Stimulated activated CD8-positive, alpha-beta memory T cell treated with anti-CD3 and anti-CD28 coated beads, Interleukin-12 subunit alpha, Interleukin-12 subunit beta, amount 100 ng/mL, for 1 hour (primary cell): ENCODE results near the gene GRSF1.
"Not testable (repeated sequence)": the region's sequence is repeated elsewhere in the genome, so short reads cannot be mapped to it uniquely, and the experiment has no call there.

Experiments
- DNase-seq: peaks from one replicate; pipeline ENCODE4 v3.0.0-alpha.2; 2020; ENCODE audit warnings: low read depth

GRSF1 gene, protein sequence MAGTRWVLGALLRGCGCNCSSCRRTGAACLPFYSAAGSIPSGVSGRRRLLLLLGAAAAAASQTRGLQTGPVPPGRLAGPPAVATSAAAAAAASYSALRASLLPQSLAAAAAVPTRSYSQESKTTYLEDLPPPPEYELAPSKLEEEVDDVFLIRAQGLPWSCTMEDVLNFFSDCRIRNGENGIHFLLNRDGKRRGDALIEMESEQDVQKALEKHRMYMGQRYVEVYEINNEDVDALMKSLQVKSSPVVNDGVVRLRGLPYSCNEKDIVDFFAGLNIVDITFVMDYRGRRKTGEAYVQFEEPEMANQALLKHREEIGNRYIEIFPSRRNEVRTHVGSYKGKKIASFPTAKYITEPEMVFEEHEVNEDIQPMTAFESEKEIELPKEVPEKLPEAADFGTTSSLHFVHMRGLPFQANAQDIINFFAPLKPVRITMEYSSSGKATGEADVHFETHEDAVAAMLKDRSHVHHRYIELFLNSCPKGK

GRCh38 chr4:70839589-70840093, at the start of gene GRSF1:
Gene GRSF1 (minus strand): TSS chr4:70839890. CDS start chr4:70839827, 63 bp downstream.
- DNase-seq = peak; percentile 89

DNA sequence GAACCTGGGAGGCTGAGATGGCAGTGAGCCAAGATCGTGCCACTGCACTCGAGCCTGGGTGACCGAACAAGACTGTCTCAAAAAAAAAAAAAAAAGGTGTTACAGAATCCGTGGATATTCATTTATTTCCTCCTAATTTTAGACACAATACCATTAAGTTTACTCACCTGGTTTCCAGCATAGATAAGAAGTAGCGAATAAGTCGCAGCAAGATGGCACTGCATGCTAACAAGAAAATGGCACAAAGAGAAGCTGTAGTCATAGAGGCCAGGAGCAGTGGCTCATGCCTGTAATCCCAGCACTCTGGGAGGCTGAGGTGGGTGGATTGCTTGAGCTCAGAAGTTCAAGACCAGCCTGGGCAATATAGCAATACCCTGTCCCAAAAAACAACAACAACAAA, 45.5 kb upstream of the GRSF1 start:
- no peak for DNase-seq

DNA sequence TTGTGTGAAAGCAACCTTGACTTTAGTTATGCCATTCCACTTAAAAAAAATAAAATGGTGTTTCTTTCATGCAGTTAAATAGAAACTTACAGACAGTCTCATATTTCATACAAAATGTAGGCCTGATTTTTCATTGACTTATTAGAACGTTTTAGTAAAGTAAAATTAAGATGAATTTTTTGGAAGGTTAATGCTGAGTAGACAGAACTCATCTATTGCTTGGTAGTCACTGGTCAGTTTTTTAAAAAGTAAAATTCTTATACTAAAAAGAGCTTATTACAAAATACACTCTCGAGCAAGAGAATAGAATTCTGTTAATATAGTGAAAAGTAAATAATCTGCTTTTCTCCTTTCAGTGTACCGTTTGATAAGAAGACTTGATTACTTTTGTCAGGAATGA, 41.0 kb upstream of the GRSF1 start:
- no peak for DNase-seq

DNA sequence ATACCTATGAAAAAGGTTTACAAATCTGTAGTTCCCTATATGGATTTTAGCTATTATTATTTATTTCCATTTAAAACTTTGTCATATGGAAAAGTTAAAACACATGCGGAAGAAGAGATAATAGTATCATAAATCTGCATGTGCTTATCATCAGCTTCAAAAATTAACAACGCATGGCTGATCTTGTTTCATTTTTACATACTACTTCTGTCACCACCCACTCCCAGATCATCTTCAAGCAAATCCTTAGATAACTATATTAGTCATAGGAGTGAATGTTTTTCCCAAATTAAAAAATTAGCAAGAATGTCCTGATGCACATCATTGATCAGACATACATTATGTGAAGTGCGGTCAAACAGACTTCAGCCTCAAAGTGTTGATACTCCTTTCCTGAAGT, 37.9 kb upstream of the GRSF1 start:
- DNase-seq = no peak

DNA sequence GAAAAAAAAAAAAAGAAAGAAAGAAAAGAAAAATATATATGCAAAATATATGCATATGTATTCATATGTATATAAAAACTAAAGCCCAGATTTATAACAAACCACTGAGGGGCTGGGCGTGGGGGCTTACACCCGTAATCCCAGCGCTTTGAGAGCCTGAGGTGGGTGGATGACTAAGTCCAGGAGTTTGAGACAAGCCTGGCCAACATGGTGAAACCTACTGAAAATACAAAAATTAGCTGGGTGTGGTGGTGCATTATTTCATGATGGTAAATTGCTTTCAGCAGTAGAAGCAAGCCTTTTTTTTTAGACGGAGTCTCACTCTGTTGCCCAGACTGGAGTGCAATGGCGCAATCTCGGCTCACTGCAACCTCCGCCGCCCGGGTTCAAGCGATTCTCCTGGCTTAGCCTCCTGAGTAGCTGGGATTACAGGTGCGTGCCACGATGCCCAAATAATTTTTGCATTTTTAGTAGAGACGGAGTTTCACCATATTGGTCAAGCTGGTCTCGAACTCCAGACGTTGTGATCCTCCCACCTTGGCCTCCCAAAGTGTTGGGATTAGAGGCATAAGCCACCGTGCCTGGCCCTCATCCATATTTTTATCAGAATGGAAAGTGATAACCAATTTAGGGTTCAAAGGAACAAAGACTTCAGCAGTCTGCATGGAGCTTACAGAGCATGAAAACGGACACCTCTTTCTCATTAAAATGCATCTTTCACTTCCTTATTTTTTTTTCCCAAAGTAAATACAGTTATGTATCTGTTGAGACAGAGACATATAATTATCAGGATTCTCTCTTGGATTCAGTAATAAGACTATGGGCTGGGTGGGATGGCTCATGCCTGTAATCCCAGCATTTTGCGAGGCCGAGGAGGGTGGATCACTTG, 34.8 kb upstream of the GRSF1 start:
- DNase-seq = no peak

DNA sequence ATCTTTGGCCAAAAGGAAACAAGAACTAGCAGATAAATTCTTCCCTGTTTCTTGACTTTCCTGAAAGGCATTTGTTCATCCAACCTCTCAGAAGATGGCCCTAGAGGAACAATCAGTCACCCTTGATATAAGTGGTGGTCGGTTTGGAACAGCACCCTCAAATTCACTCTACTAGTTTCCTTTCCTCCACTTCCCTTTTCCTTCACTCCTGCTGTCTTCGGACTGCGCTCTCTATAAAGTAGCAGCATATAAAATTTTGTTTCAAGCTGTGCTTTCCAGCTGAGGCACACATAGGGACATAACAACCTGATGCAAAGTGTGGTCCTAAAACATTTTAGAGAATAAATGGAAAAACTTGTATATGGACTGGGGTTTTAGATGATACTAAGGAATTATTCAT, 33.5 kb upstream of the GRSF1 start:
- DNase-seq = no peak

DNA sequence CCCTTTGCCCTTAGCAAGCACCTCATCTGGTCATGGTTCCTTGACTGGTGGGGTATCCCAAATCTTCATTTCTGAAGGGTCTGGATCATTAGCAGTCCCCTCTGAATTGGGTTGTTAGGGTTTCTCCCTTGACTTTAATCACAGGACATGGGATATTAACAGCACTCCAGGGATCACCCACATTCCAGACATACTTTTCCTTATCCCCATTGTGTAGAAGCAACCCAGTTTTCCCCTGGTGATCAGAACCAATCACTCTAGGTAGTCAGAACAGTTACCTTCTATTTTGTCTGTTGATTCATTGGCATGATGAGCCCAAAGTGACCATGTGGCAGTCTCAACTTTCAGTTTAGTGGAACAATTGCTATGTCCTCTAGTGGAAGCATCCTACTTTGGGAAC, 29.1 kb upstream of the GRSF1 start:
- DNase-seq = no peak

GRCh38 chr4:70863099-70863790, 23.6 kb upstream of the GRSF1 start:
- no peak for DNase-seq

GRCh38 chr4:70859066-70859465, 19.4 kb upstream of the GRSF1 start:
- DNase-seq = no peak

DNA sequence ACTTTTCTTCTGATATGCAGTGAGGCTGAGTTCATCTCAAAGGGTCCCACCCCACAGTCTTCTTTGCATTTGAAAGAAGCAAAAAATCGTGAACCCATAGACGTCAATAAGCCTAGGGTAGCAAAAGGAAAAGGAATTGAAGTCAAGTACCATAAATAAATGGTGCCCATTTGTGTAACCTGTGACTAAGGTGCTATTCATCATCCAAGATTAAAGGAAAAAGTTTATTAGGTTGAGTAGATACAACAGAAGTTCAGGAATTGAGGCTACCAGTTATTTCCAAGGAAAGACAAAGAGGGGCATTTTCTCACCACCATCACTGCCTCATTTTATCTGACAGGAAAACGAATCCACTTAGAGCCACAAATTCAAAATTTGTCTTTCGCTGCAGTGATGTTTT, 18.8 kb upstream of the GRSF1 start:
- DNase-seq = no peak

DNA sequence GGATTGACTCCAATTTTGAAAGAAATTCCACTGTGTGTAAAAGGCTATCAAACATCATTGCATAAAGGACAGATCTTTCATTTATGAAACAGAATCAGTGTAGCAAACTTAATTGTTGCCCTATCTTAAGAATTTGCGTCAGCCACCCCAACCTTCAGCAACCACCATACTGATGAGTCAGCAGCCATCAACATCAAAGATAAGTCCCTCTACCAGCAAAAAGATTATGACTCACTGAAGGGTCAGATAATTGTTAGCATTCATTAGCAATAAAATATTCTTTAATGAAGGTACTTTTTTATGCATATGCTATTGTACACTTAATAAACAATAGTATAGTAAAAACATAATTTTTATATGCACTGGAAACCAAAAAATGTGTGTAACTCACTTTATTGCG, 15.8 kb upstream of the GRSF1 start:
- DNase-seq = no peak

DNA sequence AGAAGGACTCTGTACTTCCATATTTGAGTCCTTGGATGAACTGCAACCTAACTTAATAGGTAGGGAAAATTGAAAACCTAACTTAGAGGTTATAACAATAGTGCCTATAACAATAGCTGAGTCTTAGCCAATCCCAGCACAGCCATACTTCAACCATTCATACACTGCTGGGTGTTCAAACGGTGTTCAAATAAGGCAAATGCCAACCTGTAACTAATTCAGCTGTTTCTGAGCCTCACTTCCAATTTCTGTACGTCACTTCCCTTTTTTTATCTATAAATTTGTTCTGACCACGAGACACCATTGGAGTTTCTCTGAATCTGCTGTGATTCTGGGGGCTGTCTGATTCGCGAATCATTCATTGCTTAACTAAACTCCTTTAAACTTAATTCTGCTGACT, 9.6 kb upstream of the GRSF1 start:
- DNase-seq = no peak

DNA sequence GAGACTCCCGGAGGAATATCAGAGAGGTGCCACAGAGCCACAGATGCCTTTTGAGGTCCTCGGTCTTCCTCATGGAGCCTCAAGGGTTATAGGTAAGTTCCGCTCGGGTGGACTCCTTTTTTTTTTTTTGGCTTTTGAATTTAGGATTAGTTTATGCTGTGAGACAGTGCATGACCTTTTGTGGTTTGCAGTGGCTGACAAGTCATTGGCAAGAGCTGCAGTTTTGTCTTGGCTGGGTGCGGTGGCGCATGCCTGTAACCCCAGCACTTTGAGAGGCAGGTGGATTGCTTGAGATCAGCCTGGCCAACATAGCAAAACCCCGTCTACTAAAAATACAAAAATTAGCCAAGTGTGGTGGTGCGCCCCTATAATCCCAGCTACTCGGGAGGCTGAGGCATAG, 4.5 kb upstream of the GRSF1 start:
- no peak for DNase-seq

DNA sequence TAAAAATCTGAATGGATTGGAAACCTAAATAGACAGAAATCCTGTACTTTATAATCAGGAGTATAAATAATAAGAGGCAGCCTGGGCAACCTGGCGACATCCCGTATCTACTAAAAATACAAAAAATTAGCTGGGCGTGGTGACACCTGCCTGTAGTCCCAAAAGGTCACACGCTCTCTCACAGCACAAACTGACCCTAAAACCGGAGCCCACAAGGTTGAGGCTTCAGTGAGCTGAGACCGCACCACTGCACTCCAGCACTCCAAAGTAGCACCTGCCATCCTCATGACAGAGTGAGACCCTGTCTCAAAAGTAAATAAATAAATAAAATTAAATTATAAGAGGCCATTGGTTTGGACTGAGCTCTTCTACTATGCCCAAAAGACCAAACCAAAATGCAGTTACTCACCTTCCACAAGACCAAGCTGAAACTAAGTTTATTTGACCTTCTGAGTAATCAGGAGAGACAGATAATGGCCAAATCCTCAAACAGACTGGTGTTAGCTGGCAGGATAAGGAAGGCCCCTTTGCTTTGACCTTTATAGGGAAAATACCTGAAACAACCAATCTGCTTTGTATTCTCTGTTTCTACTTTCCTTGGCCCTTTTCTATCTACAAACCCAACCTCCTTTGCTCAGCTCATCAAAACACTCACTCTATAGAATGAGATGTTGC, 3.2 kb upstream of the GRSF1 start:
- DNase-seq = no peak

DNA sequence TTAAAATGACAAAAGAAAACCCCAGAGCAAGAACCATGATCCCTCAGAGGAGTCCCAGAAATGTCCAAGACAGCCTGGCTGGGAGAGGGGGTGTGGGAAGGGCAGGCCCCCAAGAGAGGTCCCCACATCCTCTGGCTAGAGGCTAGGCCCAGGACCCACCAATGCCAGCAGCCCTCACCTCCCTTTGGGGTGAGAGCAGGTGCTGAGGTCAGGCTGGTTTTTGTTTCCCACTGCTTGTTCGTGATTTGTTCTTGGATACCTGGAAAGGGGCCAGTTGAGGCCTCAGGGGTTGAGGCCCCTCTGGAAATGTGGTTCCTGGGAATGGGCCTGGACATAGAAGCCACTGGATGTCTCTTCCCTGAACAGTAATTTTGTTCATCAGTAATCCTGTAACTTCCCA, 2.3 kb upstream of the GRSF1 start:
- DNase-seq = no peak

DNA sequence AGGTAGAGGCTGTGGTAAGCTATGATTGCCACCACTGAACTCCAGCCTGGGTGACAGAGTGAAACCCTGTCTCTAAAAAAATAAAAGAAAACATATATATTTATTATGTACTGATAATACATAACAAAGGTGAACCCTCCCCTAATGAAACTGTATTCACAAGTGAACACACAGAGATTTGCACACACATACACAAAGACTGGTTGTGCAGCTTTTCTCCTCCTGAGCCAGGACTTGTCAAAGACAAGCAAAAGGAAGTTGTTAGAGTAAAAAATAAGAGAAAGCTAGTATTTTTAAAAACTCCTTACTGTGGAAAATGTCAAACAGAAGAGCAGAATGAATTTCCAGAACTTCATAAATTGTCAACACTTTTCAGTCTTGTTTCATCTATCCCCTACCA, 1.5 kb upstream of the GRSF1 start:
- DNase-seq = no peak

DNA sequence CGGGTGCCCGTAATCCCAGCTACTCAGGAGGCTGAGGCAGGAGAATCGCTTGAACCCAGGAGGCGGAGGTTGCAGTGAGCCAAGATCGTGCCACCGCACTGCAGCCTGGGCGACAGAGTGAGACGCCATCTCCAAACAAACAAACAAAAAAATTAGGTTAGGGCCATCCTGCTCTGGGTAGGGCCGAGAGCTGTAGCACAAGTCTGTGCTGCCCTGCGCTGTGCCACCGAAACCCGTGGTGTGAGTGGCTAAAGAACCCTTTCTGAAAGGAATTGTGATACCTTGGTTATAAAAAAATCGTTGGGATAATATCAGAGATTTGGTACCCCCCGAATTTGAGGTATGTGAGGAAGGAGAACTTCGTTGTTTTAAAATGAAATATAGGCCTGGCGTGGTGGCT, 941 bp upstream of the GRSF1 start:
- DNase-seq = not testable (repeated sequence)

DNA sequence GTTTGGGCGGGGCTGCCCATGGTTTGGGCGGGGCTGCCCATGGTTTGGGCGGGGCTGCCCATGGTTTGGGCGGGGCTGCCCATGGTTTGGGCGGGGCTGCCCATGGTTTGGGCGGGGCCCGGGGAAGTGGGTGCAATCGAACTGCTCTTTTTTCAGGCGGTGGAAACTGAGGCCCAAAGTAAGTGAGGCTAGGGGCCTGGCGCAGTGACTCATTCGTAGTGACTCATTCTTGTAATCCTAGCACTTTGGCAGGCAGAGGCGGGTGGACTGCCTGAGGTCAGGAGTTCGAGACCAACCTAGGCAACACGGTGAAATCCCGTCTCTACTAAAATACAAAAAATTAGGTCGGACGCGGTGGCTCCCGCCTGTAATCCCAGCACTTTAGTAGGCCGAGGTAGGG, 447 bp upstream of the GRSF1 start:
- DNase-seq = peak; percentile 37

DNA sequence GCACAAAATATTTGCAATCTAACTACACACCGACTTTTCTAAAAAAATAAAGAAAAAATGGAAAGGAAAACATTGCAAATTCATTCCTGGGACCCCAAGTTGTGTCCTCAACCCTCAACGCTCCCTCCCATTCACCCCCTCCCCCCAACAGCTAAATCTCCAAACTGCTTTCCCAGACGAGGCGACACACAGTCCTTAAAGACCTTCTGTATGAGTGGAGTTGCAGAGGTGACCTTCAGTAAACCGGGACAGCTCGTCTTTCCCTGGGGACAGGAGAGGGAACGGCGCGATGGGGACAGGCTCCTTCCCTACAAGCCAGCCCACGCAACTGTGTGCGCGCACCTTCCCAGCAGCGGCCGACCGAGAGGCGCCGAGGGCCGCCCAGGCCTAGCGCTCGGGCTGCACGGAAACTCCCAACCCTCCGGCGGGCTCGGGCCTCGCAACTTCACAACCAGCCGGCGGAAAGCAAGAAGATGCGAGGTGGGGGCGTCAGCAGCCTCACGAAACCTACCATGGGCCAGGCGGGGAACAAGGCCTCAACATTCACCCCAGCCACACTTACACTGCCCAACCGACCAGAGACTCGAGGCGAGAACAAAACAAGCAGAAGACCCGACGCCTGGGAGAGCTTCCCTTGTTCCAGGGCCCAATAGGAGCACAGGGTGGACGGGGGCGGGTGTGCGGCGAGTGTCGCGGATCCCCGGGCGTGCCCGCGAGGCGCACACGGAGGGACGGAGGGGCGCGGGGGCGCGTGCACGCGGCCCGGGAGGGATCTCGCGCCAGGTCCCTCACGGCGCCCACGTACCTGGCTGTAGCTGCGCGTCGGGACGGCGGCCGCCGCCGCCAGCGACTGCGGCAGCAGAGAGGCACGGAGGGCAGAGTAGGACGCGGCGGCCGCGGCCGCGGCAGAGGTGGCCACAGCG, 763 bp downstream of the GRSF1 start:
- peak; percentile 41 for DNase-seq

DNA sequence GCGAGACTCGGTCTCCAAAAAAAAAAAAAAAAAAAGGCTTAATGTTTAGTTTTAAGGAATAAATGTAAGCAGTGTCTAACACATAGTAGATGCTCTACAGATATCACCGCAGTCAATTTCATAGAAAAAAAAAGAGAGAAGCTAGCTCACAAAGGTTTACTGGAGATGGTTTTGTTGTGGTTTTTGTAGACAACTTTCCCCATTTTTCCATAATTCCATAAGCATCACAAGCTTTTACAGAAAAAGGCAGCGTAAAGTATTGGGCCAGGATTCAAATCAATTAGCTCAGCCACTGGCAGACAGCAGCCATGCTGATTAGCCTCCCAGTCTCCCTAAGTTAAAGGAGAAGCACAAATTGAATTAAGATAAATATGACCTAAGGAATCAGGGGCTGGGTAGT, 1.5 kb downstream of the GRSF1 start:
- DNase-seq = no peak

DNA sequence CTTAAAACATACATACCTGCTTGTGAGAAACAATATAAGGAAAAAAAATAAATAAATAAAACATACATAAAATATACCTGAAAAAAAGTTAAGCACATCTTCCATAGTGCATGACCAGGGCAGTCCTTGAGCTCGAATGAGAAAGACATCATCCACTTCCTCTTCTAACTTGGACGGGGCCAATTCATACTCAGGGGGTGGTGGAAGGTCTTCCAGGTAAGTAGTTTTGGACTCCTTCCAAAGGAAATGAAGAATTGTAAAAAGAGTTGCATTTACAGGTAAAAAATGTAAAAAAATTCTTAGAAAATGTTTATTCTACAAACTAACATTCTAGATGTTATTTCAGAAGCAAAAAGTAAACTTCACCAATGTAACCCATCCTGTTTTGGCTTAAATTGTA, 3.6 kb downstream of the GRSF1 start:
- no peak for DNase-seq
